GM18526 (cell line): Measurements from ENCODE around the gene DDAH1.

Experiments used
- POLR2A ChIP-seq: IDR thresholded peaks from 3 replicates; pipeline ENCODE4 v1.6.1; 2011; ENCODE audit not compliant: insufficient read length; ENCODE audit errors: extremely low read depth

DDAH1 gene

DNA sequence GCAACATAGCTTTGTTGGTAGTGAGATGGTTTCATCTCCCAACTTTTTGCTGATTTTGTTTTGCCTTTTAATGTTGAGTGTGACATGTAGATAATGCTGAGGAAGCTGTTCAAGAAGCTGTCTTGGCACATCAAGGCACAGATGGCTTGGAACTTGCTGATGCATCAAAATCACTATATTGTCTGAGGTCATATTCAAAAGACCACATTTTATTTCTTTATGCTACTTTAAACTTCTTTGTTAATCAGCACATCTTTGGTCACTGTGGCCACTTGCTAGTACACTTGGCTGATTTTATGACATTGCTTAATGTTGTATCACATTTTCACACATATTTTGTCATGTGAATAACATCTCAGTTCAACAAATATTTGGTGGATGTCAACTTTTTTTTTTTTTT is 101.4 kb downstream of the DDAH1 start:
- TF ChIP-seq POLR2A, result no peak

DNA sequence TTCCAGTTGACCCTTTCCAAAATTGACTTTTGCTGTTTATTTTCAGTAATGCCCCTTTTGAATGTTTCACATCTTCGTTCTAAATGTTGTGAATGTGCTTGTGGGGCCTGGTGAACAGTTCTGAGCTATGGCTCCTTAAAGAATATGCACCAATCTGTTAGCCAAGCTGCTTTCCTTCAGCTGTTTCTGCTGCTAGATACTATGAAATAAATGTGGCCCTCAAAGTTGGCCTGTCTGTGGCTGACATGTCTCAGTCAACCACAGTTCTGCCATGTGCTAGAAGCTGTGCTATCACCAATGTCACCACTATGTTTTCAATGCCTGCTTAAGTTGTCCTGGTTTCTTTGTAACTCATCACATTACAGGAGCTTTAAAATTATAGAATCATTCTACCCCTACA is 101.9 kb downstream of the DDAH1 start:
- no peak for TF ChIP-seq POLR2A

DNA sequence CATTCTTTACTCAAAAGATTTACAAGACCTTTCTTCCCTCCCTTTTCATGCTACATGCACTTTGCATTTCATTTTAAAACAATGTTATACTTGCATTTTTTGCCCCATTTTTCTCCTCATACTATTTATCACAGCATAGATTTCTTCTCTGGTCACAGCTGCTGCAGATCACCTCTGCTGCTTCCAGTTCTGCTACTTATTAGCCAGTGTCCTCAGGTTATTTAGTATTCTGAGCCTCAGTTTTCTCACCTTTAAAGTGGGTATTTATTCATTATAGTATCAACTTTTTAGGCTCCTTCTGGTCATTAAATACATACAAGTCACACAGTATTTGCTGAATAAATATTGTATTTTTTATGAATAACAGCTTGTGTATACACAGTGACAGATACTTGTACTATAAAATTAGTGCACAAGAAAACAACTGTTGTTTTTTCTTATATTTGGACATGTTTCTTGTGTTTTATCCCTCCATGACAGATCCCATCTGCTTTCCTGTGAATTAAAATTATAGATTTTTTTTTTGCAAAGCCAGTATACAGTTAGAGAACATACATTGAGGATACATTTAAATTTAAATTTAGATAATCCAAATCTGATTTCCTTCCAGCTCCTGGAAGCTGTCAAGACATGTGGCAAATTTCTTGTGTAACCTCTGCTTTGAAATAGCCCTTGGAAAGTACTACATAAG is 103.2 kb downstream of the DDAH1 start:
- no peak for TF ChIP-seq POLR2A

DNA sequence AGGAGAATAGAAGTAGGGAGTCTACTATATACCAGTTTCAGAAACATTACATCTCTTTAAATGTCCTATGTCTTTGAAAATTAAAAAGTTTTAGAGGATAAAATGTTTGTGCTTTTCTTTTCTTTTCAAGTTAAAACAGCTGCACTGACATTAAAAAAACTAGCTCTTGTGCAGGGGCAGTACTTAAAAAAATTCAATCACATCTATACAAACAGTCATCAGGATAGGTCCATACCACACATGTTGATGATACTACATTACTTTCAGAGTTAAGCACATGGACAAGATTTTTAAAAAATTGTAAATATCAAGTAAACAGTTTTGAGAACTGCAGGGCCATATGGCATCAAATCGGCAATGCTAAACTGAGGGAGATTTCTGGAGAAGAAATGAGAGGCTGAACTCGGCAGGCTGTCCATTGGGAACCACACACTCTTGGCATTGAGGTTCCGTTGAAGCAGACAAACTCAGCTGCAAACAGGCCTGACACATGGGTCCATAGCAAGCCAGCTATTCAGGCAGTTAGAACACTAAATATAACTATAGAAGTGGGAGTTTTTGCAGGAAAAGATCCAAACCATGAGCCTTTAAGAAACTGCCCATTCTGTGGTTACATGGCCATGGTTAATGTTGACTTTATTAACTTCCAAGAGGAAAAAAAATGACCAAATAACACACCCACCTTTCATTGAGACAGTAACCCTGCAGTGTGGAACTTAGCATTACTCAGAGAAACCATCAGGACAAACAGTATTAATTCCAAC is 104.0 kb downstream of the DDAH1 start:
- no peak for TF ChIP-seq POLR2A

DNA sequence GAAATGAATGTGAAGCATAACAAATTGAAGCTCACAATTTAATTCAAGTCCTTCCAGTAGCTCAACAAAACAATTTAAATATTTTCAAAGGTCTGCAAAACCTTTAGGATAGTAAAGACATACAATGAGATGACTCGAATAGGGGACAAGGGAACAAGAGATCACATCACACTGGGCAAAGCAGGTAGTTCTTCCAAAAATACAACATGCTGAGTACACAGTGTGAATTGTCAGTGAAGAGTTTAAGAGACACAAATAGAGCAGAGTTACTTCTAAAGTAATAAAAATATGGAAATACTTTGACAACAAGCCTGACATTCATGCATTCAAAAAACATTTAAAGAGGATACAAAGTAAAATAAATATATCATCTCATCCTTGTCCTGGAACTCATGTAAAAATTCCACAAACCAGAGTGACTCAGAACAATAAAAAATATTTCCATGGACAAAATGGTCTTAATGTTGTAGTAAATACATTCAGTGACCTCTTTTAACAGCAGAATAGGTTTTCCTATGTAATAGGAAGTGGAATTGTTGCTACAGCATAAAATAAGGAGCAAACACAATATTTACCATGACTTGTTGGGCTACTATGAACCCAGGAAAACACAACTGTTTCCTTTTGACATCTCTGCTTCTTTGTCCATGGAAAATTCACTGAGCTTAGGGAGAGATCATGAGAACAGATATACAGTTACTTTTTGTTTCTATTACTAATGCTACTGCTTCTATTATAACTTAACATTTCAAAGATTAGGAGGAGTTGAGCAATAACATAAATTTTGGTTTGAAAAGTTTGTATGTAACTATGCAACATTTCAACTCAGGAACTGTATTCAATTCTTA is 104.9 kb downstream of the DDAH1 start:
- no peak for TF ChIP-seq POLR2A

DNA sequence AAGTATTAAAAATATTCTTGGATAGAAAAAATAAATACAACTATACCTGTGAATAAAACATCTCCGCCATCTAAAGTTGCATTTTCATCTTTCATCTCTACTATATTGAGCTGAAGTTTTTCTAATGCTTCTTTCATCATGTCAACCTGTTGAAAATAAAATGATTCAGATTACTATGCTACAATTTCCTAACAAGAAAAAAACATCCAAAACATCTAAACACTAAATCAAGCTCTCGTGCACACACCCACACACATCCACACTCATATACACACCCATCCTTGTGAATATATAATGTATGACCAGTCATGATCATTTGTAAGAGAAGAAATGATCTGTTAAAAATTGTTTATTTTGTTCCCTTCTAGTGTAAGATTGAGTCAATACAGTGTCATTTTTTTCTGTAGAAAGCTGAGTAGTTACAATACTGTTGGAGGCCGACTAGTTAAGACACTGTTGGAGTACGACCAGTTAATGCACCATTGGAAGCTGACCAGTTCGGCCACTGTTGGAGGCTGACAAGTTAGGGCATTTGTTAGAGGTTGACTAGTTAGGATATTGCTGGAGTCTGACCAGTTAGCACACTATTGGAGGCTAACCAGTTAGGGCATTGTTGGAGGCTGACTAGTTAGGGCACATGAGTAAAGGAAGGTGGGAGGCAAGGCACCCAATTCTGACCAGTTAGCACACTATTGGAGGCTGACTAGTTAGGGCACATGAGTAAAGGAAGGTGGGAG is 106.1 kb downstream of the DDAH1 start:
- no peak for TF ChIP-seq POLR2A

DNA sequence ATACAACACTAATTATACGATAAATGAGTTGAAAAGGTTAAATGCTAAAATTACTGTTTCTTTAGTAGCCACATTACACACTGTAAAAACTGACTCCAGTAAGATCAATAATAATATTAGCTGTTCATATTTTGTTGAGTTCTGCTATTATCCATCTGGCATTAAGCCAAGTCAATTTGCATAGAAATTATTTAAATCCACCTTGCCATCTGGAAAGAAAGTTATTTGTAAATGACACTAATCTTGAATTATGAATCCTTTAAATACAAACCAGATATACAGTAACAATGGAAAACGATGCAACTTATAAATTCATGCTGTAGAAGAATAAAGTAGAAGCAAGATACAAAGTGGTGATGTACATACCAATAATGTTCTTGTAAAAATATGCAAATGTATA is 107.1 kb downstream of the DDAH1 start:
- TF ChIP-seq POLR2A, result no peak

DNA sequence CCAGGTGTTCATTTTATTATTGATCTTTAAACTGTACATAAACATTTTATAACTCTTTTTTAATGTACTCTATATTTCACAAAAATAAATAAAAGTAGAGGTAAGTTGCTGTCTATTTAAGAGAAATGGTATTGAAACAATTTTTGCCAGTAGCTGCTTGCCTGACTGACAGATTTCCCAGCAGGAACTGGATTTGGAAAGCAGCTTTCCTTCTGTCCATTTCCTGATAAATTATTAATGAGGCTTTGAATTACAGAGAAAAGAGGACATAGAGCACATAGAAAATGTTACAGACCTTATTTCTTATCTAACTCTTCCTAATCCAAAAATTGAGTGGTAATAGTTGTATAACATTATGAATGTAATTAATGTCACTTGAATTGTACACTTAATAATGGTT is 108.8 kb downstream of the DDAH1 start:
- no peak for TF ChIP-seq POLR2A

DNA sequence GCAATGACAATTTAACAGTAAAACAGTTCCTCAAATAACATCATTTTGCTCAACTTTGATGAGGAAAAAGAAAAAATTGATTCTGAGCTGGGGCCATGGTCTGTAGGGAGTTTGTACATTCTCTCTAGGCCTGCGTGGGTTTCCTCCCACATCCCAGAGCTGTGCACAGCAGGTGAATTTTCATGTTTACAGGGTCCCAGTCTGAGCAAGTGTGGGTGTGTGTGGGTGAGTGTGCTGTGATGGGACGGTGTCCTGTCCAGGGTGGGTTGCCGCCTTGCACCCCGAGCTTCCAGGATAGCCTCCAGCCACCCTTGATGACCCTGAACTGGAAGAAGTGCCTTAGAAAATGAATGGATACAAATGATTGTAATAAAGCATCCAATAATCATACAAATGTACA is 112.9 kb downstream of the DDAH1 start:
- no peak for TF ChIP-seq POLR2A

DNA sequence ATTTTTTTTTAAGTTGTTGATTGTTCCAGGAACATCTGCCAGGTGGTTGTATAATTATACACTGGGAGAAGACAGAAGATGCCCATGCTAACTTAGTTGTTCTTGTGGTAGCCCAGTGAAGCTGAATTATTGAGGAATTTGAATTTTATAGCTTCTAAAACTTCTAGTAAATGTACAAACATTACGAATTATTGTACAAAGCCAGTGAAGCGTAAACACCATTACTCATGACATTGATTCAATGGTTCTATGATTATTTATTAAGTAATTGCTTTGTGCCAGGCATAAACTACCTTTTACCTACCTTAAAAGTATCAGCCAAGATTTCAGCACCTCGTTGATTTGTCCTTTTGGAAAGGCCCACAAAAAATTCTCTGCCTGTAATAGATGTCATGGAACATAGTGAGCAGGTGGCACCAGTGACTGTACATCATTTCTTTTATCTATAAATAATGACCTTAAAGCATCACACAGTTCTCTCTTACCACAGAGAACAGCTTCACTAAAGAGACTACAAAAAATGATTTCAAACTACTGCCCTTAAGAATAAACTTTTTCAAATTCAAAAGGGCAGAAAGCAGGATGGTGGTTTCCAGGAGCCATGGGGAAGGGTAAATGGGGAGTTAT is 113.6 kb downstream of the DDAH1 start:
- no peak for TF ChIP-seq POLR2A

DNA sequence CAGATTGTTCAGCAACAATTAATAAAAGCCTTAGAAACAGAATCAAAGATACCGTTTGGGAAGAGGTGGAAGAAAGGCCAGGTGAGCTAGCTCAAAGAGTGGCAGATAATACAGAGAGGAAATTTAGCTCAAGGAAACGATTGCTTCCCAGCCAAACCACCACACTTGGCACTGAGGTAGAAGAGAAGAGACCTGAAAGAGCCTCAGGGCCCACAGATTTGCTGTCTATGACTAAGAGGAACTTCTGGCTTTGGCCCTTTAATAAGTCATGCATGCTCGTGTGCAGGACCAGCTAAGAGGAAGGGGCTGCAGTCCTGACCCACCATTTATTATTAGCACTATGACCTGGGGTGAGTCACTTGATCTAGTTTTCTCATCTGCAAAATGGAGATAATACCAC is 115.7 kb downstream of the DDAH1 start:
- no peak for TF ChIP-seq POLR2A

DNA sequence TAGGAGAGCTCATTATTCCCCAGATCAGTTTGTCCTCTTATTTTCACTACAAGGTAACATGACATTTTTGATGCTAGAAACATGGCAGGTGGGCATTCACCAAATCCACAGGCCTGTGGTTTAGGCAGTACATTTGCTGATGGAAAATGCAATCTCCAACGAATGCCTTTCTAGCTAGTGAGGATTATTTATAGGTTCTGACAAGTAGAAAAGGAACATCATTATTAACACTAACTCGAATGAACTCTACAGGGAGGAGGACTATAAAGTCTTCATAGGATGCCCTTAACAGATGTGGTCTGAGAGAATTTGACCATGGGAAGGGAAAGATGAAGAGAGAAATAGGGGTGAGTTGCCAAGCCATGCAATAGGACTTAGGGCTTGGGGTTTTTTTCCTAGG is 117.1 kb downstream of the DDAH1 start:
- no peak for TF ChIP-seq POLR2A

DNA sequence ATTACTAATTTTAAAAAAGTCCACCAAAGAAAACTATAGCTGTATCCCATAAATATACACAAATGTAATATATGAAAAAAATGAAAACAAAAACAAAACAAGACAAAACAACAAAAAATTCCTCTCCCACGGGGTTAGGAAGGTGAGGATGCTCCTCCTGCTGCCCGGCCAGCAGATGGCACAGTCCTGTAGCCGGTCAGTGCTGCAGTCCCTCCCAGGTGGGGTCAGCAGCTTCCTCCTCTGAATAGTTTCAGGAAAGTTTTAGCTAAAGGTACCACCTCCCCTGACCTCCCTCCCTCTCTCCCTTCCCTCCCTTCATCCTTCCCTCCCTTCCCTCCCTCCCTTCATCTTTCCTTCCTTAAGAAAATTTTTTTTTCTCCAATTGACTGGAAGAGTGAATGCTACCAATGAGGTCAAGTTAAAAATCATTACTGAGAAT is 120.7 kb downstream of the DDAH1 start:
- TF ChIP-seq POLR2A, result no peak

DNA sequence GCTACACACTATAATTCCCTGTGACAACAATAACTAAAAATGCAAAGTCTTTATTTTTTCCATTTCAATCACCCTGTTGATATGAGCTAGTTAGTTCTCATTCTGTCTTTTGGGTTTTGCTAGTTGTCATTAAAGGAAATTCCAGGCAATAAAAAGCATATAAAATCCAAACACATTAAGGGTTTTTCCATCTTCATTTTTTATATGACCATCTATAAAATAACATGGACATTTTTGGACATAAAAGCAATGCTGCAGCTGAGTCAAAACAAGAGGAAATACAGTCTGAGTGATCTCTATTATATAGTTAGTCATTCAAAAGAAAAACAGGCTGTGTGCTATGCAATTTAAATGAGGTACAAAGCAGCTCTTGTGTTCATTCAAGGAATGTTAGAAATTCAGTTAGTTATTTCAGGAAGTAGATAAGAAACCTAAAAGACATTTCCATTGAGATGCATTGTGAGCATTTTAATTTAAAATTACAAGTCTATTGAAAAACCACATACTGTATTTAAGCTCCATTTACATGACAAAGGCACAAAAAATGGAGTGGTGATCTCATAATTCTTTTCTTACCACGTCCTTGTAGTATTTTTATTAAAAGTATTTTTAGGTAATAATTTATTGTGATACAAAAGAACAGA is 121.2 kb downstream of the DDAH1 start:
- TF ChIP-seq POLR2A, result no peak
